Stimulated activated CD4-positive, alpha-beta T cell treated with anti-CD3 and anti-CD28 coated beads, Interleukin-1b, Interleukin-23, amount 100 ng/mL, for 48 hours (primary cell): Measurements from ENCODE around the gene CCDC57.

Source experiments
- DNase-seq: peaks from one replicate; pipeline ENCODE4 v3.0.0-alpha.2; 2020

CCDC57 gene

DNA sequence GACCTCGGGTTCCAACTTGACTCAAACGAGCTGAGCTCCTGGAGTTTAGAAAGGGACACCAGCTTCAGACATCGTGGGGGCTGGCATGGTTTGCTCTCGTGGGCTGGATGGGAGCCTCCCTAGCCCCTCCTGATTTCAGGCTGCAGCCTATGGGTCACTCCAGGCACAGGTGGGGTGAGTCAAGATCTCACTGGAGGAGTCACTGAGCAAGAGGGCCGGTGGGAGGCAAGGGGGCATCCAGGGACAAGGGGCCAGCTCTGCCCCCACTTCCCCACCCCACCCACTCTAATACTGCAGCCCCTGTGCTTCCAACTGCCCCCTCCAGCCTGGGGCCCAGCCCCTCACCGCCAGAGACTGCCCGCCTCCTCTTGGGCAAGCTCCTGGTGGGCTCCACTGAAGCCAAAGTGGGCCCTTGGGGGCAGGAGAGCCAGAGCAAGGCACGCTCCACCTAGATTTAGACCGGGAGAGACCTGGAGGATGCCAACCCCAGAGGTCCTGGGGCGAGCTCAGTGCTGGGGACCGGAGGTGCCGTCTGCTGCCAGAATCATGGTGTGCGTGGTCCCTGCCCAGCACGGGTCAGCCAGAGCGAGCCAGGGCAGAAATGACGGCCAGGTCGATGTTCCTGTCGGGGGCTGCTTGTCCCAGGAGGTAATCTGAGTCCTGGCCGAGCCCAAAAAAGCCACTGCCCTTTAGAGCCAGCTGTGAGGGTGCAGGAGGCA, 22.6 kb upstream of the CCDC57 start:
- no peak for DNase-seq

GRCh38 chr17:82234211-82235055, 21.8 kb upstream of the CCDC57 start:
- no peak for DNase-seq

DNA sequence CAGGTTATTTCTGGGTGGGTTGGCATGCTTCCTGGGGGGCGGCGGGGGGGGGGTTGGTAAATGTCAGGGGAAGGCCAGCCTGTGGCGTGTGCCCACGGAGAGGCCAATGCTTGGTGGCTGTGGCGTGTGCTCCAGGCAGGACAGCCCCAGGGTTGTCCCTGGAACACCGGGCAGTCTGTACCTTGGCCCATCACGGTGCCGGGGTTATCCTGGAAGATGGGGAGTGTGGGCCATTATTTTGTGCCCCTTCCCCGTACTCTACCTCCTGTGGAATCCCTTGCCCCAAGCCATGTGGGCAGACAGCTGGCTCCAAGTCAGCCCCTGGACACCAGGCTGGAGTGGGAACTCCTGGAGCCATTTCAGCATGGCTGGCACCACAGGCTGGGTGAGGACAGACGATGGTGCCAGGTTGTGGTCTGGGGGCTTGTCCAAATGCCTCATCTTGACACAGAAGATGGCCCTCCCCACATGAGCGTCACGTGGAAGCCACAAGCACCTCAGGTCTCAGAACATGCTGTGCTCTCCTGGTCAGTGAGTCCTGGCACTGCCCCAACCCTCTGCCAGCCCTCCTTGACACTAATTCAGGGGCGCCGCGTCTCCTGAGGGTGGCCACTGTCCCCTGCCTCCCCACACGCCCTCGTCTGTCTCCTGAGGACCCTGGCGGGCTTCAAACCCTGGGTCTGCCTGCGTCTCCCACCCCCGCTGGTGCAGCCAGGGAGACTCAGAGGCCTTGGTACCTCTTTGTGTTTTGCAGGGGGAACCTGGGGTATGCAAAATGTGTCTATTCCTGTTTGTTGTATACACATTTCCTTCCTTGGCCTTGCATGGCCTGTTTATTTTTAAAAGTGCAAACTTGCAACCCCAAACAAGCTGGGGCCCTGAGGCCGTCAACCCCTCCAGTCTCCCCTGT, 20.5 kb upstream of the CCDC57 start:
- DNase-seq: no peak

DNA sequence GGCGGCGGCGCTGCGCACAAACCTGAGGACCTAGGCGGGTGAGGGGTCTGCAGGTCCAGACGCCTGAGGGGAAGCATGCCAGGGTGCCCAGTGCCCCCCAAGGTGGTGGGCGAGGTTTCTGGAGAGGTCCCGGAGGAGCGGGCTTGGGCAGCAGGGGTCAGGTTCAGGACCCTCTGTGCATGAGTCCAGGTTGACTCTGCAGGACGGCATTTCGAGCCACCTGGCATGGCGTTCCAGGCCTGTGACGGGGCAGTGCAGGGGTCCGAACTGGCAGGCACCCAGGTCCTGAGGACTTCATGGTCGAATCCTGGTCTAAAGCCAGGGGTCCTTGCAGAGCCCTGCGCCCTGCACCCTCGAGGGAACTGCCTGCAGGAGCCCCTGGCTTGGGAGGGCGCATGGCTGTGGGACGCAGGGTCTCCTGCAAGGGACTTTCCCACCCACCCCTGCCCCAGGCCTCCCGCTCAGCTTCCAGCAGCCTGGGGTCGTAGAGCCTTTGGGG, 19.7 kb upstream of the CCDC57 start:
- DNase-seq: no peak

DNA sequence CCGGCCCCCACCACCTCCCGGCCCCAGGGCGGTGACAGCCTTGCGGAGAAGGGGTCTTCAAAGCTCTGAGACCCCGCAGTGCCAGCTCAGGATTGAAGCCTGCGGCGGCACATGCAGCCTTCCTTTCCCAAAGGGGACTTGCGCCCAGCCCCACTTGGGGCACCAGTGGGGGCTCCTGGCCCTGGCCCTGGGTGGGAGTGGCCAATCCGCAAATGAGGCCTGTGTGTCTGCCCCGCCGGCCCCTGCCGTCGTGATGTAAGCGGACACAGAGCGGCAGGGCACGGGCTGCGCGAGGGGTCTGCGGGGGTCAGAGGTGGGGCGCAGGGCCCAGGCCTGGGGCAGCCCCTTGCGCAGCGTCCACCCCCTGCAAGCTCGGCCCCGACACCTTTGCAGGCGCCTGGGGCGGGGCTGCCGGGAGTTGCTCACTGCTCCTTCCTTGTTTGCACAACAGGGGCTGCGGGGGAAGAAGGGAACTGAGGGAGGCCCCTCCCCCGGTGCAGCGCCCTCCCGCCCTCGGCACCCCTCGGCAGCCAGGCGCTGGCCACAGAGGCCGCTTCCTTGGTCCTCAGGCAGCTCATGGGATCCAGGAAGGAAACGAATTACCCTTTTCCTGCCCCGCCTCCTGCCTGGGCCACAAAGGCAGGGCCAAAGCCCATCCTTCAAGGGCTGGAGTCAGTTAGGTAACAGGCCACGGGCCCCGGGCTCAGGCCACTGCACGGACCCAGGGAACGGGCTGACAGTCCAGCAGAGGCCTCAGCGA, 19.1 kb upstream of the CCDC57 start:
- DNase-seq: no peak

DNA sequence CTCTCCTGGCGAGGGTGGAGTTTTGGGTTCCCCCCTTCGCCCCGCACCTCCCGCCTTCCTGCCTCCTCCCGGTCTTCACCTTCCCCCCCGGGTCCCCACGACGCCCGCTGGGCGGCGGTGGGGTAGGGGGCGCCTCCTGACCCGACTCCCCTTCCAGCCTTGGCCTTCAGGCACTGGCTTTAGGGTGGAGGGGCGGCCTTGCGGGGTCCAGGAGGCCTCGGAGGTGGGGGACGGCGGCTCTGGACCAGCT, 18.6 kb upstream of the CCDC57 start:
- DNase-seq: no peak

GRCh38 chr17:82230609-82231311, 18.1 kb upstream of the CCDC57 start:
- peak; percentile 63 for DNase-seq

- DNase-seq: no peak
These were observed 17.3 kb upstream of the CCDC57 start for GRCh38 chr17:82229698-82230608.

DNA sequence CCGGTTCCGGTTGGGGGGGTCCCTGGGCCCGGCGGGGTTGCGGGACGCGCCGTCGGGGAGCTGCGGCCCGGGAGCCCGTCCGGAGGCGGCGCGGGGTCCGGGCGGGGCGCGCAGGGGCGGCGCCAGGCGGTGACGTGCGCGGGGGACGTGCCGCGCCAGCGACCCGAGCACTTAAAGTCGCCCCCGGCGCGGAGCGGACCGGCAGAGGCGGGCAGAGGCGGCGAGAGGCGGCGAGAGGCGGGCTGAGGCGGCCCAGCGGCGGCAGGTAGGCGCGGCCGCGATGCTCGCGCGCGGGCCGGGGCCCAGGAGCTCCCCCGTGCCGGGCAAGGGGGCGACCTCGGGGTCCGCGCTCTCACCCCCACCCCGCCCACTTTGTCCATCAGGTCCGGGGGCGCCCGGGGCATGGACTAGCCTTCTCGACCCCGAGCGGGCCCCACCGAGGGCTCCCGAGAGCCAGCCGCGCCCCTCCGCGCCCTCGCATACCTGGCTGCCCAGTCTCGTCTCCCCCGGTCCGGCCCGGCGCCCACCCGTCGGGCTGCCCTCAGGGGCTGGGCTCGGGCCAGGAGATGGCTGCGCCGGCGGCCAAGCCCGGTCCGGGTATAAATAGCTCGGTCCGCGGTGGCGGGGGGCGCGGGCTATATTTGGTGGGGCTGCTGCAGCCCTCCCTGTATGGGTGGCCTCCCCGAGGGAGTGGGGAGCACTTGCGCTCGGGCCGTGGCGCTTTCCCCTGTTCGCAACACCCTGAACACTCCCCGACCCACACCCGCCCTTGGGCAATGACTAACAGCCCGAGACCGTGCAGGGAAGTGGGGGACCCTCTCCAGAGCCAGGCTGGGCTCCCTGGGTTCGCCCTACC, 16.4 kb upstream of the CCDC57 start, which contains the start of gene SLC16A3:
TSS of gene SLC16A3 (plus strand) at position 201 of the 856 bp plus-strand sequence. CDS start 6,967 bp downstream, outside the sequence.
- DNase-seq: peak; percentile 49

DNA sequence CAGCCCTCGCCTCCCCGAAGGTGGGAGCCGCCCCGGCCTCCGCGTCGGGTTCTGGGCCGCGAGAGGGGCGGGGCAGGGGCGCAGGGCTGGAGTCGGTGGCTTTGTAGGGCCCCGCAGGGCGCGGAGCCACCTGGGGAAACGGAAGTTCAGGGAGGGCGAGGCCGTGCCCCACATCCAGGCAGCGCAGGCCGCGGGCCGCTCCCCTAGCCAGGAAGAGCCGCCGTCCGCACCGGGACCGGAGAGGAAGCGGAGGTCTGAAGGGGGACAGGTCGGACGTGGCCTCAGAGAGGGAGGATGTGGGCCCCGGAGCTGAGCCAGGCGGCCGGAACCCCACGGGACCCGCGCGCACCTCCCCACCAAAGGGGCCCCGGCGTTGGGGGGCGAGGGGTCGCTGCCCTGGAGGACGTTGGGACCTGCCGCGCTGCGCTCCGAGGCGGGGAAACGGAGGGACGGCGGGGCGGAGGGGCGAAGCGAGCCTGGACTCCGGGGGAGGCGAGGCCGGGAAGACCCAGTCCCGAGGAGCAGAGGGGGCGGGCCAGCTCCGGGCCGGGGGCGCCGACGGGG, 15.7 kb upstream of the CCDC57 start:
- peak; percentile 54 for DNase-seq

DNA sequence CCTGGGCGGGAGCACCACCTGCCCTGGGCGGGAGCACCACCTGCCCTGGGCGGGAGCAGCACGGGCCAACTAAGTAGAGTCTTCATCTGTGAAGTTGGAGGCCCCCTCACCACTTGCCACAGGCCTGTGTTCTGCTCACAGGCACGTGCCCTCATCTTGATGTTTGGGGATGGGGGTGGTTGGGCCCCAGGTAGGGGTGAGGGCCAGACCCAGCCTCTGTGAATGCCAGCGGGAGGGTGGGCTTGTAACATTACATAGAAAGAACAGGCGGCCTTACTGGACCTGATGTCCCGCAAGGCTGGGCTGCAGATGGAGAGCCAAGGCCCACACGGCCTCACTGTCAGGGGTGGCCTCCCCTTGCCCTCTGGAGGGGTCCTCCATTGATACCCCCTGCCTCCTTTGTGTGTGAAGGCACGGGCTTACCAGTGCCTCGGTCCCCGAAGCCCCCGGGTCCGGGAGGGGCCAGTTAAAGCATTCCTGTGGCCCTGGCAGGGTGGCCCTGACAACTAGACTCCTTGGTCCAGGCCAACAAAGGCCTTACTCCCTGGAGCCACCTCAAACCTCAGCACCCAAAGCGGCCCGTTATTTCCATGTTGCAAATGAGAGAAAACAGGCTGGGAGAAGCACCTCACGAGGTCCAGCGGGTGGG, 15.1 kb upstream of the CCDC57 start:
- DNase-seq: no peak

DNA sequence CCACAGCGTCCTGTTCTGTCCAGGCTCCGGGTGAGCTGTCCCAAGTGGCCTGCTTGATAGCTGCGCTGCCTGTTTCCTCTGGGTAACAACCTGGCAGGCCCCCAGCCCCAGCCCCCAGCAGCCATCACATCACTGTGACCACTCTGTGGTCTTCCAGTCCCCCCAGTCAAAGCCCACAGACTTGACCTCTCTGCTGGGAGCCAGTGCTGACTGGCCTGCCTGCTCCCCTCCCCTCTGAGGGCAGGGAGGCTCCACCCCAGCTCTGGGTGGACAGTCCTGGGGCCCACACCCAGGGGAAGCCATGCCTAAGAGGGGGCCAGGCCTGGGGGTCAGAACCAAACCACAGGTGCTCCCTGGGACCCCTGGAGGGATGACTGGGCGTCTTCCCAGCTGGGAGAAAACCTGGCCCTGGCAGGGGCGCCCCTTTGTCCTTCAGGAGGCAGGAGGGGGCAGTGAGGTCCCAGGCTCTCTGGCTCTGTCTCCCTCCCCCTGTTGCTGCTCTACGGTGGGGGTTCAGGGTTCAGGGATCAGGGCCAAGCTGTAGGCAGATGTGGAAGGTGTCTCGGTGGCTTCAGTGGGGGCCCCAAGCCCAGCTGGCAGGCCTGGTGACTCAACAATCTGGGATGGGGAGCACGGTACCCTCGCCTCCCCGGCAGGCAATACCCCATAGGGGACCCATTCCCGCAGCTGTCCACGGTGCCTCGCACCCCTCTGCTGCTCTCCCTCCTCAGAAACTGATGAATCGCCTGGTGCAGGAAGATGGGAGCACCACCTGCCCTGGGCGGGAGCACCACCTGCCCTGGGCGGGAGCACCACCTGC, 14.4 kb upstream of the CCDC57 start:
- DNase-seq: no peak

GRCh38 chr17:82226146-82226808, 13.6 kb upstream of the CCDC57 start:
- no peak for DNase-seq

- no peak for DNase-seq
These were observed 12.9 kb upstream of the CCDC57 start for GRCh38 chr17:82225368-82226029.

- no peak for DNase-seq
These were observed 12.0 kb upstream of the CCDC57 start for GRCh38 chr17:82224666-82225065.

GRCh38 chr17:82223517-82223916, 10.9 kb upstream of the CCDC57 start:
- no peak for DNase-seq

- DNase-seq: no peak
These were observed 10.2 kb upstream of the CCDC57 start for GRCh38 chr17:82222816-82223215.
